ENCODE results near the gene PRKCG.
"Not testable (repeated sequence)": the region's sequence is repeated elsewhere in the genome, so short reads cannot be mapped to it uniquely, and the experiment has no call there.

The PRKCG gene

DNA sequence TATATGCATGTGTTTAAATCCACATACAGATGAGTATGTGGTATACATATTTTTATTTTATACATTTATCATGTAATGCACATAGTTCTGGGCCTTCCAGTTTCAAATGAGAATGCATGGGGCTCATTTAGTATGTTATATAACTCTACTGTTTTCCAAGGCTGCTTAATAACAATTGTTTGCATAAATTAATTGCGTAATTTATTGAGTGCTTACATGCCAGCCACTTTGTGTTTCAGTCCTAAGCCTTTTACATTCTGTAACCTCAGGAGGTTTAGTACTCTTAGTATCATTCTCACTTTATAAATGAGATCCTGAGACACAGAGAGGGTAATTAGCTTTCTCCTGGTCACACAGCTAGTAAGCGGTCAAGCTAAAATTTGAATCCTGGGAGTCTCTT is 64.0 kb downstream of the PRKCG start:
- no peak for DNase-seq

- DNase-seq: no peak
Observed at GRCh38 chr19:53947624-53948023, 65.6 kb downstream of the PRKCG start.

DNA sequence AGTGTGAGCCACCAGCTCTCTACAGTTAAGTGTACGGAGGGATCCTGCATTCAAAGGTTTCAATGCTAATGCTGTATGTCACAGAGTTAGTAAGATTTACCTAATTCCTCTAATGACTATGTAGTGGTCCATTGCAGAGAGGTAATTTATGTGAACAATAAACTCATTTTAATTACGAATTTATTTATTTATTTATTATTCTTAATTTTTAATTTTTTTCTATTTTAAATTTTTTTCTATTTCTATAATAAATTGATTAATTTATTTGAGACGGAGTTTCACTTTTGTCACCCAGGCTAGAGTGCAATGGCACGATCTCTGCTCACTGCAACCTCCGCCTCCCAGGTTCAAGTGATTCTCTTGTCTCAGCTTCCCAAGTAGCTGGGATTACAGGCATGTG is 66.6 kb downstream of the PRKCG start:
- not testable (repeated sequence) for DNase-seq

GRCh38 chr19:53951436-53951835 is 69.4 kb downstream of the PRKCG start:
- DNase-seq: no peak

DNA sequence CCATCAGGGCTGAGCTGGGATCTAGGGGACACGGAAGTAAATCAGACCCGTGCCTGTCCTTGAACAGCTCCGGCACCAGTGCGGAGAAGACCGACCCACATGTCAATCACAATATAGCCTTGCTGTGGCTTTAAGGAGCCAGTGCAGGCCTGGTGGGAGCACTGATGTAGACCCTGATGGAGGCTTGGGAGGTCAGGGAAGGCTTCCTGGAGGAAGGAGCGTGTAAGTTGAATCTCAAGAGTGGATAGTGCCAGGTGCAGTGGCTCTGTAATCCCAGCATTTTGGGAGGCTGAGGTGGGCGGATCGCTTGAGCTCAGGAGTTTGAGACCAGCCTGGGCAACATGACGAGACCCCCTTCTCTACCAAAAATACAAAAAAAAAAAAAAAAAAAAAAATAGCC is 70.0 kb downstream of the PRKCG start:
- no peak for DNase-seq

DNA sequence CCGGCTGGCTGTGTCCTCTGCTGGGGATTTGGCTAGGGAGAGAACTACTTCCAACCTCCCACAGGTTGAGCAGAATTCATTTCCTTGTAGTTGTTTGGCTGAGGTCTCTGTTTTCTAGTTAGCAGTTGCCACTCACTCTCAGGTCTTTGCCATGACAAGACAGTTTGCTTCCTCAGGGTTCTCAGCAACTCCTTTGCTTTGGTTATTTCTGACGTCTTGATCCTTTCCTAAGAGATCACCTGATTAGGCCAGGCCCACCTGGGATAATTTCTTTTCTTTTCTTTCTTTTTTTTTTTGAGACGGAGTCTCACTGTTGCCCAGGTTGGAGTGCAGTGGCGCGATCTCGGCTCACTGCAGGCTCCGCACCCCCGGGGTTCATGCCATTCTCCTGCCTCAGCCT is 71.4 kb downstream of the PRKCG start:
- DNase-seq: no peak
